AML-193 (cell line): Measurements from ENCODE around the gene CYRIA.

Source experiments
- DNase-seq, 2 experiments: peaks; one replicate each; lab custom pipeline; 2025; lab: John Stamatoyannopoulos, UW

Gene CYRIA

DNA sequence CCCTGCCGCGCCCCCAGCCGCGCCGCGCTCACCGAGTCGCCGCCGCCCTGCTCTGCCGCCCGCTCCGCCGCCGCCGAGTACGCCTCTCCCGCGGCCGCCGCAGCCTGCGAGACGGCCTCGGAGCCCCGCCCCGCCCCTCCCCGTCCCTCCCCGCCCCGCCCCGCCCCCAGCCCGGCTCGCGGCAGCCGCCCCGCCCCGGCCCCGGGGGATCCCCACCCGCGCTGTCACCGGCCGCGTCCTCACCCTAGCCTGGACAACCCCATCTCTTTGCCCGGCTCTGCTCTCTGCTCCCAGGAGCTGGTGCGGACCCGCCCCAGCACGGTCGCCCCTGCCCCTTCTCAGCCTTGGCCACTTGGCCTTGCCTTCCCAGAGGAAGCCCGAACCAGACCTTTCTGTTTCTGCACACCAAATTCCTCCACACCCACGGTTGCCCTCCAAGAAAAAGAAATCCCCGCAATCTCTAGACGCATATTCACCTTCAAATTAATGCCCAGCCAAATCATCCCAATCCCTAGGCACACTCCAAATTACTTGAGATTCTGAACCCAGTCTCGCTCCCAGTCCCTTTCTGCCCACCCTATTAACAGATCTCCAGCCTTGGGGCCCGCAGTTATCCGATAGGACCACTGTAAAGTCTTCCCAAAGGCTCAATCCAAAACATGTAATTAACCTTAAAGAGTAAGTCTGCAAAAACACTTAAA, at the start of gene CYRIA:
CYRIA (minus strand) TSS at position 87 of the 701 bp plus-strand sequence. CDS start 77,715 bp downstream, outside the sequence.
- DNase-seq, result peak in 1 of 2 experiments; percentile 2

DNA sequence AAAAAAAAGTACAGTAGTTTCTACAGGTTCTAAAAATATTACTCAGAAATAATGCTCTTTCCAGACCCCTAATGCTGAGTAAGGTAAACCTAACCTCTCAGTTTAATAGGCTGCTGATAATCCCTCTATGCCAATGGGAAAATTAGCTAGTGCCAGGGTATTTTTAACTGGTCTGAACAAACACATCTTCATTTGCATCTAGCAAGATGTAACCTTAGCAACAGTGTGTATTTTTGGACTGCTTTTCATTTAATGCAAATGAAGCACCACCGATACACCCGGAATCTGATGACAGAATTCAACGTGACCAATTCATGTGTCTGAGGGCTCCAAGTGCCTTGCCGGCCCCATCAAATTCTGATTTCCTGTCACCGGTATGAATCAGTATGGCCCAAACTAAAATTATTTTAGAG, 47.4 kb upstream of the CYRIA start:
- no peak for DNase-seq

DNA sequence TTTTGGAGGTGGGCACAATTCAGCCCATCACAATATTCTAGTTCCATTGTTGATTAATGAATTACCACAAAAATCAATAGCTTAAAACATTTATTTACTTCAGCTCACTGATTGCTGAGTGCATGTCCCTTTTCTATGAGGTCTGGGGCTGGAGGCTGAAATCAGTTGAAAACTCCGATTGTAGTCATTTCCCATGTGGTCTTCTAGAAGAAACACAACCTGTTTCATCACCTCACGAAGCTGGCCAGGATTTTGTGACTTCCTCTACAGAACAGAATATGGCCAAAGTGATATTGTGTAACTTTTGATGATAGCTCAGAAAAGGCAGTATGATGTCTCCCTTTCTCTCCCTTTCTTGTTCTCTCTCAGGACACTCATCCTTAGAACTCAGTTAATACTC, 44.1 kb upstream of the CYRIA start:
- DNase-seq, result peak; percentile 88 to 91

DNA sequence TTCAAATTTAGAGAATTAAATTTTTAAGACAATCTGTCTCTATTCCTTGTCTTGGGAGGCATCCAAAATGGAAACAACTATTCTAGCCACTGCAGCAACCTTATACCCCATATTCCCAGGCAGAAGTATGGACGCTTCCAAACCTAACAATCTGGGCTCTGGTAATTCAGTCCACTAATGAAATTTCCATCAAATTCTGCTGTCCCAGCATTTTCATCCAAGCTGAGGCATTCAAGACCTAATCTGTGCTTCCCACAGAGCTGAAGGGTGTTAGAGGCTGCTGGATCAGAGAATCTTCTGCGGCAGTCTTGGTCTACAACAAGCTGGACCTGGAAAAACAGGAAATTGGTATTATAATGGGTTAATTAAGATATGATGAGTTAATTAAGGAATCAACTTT, 42.5 kb upstream of the CYRIA start:
- no peak for DNase-seq

DNA sequence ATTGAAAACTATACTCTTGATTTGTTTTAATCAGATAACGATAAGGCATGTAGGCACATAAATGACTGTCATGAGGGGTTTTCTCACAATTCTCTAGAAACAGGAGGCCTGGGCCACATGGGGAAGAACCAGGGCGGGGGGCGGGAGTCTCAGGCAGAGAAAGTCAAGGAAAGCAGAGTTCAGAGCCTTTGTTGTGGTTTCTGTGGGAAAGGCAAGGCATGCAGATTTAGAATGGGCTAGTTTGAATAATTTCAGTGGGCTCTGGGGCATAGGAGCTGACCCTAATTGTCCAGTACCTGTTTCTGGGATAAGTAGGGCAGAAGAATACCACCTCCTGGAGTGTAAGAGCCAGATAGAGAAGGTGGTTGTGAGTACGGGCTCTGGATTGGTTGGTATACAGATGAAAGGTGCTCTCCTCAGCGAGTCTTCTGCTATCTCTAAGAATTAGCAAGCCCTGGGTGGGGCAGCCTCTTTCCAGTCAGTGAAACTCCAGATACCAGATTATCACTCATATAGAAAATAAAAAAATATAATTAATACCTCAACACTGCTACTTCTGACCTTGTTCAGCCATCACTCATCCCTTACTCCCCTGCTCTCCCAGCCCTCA, 41.5 kb upstream of the CYRIA start:
- no peak for DNase-seq

DNA sequence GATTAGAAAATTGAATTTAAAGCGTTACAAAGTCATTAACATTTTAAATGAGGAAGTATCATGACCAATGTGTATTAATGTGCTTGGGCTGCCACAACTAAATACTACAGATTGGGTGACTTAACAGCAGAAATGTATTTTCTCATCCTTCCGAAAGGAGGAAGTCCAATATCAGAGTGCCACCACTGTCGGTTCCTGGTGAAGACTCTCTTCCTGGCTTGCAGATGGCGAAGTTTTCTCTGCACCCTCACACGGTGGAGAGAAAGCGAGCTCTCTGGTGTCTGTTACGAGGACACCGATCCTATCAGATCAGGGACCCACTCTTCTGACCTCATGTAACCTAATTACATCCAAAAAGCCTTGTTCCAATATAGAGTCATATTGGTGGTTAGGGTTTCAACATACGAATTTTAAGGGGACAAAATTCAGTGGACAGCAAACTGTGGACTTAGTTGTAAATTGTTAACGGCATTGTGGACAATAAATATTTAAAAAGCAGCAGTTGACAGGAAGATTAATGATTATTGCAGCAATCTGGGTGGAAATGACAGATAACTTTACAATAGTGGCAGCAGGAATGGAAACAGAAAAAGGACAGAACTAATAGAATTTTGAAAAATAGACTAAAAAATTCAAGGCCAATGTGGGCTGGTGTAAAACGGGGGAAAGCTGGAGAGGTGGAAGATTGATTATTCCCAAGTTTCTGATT, 35.1 kb upstream of the CYRIA start:
- peak; percentile 8 to 17 for DNase-seq

DNA sequence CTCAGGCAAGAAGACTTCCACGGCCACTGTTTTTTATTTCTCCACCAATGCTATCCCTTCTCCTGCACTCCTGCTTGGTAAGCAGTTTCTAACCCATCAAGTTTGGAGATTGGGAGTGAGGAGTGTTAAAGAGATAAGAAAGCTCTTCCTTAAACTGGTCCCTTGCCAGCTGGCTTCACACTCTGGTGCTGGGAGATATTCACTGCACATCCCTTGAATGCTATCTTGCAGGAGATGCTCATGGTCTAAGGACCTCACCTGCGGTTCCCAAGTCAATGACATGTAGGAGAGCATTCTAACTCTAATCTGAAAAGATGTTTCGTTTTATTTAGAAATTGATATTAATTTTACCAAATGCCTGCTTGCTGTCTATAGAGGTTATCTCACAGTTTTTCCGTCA, 28.2 kb upstream of the CYRIA start:
- DNase-seq, result no peak

DNA sequence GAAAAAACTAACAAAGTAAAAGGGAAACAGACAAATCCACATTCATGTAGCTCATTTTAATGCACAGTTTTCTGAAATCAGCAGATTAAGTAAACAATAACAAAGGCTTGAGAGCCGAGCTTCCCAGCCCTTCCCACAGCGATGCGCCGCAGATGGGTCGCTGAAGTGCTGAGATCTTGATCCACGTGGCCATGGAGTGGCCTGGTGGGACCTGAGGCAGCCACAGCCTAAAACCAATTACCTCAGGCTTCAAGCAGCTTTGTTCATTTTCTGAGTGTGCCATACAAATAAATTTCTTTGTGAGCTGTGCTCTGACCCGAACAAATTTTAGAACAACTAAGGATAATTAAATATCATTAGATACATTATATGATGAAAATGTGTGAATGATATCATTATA, 25.6 kb upstream of the CYRIA start:
- no peak for DNase-seq

DNA sequence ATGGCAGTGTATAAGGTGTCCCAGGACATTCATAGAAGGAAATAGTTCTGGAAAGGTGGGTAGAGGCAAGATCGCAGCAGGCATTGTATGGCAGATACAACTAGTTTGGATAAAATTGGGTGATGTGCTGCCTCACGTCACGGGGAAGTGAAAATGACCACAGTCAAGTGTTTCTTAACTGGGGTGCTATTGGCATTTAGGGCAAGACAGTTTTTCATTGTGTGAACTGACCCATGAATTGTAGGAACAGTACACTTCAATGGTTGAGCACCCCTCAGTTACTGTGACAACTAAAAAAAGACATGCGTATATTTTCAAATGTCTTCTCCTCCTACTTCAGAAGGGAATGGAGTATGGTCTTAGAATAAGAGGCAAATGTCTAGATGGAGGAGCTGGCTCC, 22.3 kb upstream of the CYRIA start:
- DNase-seq, result no peak

DNA sequence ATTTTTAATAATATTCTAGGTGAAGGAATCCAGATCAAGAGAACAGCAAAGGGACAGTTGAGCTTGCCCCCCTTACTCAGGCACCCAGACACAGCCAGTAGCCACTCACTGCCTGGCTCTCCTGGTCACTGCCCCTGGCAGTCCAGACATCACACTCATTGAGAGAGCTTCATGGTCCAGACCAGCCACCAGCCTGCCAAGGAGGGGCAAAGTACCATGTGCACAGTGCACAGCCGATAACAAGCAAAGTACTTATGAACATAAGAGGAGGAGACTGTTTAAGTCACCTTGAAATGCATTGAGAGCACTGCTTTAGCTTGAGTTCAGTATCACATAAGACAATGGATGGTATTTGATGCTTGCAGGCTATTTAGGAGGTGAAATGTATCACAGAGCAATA, 21.6 kb upstream of the CYRIA start:
- DNase-seq, result no peak

DNA sequence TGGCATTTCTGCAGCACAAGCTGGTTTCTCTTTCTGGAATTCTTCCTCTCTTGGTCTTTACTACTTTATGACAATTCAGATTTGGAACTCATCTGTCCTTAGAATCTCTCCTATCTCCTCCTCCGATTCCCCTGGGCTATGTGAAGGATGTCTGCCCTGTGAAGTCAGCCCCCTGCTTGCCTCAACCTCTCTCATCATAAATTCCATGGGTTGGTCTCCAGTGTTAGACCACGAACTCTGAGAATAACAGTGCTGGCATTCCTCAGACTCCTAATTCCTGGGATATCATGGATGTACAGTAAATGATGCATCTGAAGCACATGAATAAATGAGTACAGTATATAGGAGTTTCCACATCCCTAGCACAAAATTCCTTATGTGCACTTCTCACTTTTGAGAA, 21.0 kb upstream of the CYRIA start:
- no peak for DNase-seq

DNA sequence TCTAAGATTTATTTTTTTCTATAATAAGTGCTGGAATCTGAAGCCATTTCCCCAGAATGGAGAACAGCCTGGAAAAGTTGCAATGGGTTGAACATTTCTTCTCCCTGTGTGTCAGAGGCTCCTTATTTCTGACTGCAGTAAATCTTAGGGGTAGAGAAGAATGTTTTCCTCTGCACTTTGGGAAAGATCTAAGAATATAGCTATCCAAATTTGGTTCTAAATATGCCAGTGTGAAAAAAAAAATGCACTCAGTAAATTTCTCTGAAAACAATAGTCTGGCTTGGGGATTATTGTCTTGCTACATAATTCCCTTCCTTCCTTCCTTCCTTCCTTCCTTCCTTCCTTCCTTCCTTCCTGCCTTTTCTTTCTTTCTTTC, 19.7 kb upstream of the CYRIA start:
- no peak for DNase-seq

DNA sequence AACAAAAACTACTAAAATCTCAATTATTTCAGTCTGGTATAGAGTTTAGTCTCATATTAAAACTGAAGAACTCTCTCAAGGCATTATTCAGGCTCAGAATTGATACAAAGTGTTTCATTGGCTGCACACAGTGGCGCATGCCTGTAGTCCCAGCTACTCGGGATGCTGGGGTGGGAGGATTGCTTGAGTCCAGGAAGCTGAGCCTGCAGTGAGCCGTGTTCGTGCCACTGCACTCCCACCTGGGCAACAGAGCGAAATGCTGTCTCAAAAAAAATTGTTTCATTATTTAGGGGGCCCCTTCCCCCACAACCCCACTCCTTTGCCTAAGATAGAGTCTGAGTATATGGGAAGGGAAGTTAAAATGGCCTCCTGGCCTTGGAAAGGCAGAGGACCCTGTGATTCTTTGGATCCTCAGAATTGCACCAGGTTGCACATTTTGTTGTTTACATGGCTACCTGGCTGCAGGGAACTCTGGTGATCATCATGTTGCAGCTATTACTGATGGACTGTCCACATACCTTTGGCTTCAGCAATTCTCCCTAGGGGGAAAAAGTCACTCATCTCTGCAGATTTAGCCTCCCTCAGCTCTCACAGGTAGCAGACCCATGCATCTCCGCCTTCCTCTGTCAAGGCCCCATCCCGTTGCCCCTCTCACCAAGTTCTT, 19.2 kb upstream of the CYRIA start:
- no peak for DNase-seq

DNA sequence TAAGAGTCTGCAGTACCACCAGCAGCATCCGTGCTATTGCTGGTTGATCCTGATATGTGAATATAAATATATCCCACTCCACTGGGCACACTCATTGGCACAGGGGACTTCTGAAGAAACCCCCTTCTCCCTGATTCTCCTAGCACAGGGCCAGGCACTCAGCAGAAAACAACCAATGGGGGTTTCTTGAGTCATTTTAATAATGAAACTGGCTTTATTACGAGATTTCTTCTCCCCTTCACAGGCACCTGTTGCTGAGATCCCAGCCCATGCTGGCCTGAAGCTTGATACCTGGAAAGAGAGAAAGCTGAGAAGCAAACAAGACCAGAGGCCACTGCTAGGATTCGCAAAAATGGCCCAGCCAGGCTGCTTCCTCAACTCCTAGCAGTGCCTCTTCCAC, 17.9 kb upstream of the CYRIA start:
- no peak for DNase-seq

DNA sequence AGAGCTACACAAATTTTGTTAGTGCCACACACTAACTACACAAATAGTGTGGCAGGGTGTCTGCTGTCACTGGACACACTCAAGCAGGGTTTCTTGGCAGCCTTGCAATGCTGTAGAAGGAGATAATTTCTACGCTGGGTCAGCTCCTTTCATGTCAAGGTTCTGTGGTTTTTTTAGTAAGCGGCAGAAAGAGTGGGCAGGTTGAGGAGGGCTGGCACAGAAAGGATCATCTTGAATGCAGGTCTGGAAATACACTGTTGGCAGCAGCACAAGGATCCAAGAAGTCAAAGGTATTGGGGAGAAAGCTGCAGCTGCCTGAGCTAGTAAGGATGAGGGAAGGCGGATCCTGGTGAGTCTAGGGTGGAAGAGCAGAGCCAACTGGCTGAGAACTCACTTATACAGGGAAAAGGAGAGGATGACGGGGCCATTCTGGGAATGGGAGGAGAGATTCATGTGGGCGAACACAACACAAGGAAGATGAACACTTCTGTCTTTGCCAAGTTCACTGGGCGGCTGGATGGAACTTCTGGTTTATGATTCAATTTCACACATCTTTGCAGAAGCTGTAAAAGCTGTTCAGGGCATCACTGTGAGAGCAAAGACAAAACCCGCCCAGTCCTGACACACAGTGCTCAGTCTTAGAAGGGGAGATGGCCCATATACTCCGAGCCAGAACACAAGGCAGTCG, 16.9 kb upstream of the CYRIA start:
- no peak for DNase-seq

DNA sequence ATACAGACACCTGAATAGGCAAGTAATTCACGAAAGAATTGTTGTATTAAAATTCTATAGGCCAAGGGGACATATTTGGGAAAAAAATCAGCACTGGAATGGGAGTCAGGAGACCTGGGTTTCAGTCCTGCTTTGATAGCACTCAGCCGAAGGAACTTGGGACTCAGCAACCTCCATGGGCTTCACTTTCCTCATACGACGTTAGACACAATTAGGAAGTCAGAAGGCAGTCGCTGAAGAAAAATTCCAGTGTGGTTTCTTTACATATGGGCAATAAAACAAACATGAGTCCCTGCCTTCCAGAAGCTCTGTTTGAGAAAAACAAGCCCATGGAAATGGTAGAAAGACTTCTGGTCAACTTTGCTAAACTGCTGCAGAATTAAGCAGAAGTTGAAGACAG, 15.1 kb upstream of the CYRIA start:
- no peak for DNase-seq

DNA sequence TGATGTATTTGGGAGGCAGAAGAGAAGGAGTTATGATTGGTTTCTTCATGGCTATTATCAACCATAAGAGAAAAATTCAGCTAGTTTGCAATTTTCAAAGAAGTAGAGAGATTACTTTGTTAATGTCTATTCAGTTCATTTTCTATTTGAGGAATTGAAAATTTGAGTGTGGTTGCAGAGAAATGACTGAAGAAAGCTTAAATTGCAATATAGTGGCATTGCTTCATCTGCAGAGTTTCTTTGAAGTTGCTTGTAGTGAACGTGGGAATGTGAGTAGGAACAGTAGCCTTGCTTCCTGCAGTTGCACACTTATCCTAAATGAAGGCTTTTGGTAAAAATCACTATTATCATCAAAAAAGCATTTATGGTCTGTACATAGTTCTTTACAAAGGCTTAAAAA, 14.7 kb upstream of the CYRIA start:
- no peak for DNase-seq

DNA sequence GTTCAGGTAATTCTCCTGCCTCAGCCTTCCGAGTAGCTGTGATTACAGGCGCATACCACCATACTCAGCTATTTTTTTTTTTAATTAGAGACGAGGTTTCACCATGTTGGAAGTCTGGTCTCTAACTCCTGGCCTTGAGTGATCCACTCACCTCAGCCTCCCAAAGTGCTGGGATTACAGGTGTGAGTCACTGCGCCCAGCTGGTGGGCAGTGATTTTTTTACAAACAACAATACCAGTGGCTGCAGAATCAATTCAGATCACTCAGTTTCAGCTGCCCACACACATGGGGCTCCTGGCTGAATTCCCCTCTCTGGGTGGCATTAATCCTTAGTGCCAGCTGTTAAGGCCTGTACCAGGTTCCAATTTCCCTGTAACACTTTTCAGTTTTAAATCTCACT, 13.3 kb upstream of the CYRIA start:
- no peak for DNase-seq

DNA sequence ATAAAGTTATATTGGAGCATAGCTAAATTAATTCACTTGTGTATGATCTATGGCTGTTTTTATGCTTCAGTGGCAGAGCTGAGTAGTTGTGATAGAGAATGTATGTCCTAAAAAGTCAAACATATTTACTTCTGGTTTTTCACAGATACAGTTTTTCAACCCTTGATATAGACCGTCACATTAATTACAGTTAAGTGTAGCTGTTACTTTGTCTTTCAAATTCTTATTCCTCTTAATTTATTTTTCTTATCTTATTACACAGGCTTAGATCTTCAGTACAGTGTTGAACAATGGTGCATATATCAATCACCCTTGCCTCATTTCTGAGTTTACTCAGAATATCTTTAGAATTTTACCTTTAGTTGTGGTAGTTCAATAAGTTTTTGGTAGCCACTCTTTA, 12.2 kb upstream of the CYRIA start:
- no peak for DNase-seq

DNA sequence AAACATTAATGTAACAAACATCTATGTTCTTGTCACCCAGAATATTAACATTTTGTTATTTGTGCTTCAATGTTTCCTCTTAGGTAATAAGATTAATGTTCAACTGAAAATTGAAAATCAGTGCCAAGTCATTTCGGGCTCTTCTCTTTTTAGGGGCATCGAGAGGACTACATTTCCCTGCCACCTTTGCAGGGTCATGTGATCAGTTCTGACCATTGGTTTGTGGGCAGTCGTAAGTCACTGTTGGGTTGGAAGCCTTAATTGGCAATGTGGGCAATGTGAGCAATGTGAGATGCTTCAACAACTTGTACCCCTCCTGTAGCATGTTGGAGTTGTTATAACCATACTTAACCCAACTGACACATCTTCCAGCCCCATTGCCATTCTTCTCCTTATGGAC, 10.1 kb upstream of the CYRIA start:
- DNase-seq, result no peak

DNA sequence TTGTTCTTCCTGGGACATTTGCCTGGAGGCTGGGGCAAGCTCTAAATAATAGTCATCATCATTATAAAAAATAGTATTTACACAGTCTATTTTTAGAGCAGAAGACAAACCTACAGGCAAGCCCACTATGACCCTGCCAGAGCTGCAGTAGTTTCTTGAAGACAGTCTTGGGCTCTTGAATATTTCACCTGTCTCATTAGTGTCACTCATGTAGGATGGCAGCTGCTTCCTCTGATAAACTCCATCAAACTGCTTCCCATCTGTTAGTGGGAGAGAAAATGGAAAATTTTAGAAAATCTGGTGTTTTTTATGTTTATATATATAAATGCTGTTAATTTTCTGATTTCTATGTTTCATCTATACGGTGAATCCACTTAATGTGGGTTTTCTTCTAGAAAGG, 8.5 kb upstream of the CYRIA start:
- no peak for DNase-seq

DNA sequence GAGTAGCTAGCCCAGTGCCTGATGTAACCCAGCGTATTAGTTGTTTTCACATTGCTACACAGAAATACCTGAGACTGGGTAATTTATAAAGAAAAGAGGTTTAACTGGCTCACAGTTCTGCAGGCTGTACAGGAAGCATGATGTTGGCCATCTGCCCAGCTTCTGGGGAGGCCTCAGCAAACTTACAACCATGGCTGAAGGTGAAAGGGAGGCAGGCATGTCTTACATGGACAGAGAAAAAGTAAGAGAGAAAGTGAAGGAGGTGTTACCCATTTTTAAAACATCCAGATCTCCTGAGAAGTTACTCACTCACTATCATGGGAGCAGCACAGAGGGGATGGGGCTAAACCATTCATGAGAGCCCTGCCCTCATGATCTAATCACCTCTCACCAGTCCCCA, 6.1 kb upstream of the CYRIA start:
- DNase-seq, result no peak
